AG04450 (cell line): ENCODE measurements around the gene PPARG. TPM values are rescaled to one million over a fixed set of nuclear protein-coding genes. Genes with fewer than 3 reads are reported as not detected.

Experiments
- CTCF ChIA-PET: fragments of 300-600, 350-600 bp; formaldehyde crosslinking; extraction: SDS; loops from one replicate; lab custom pipeline; 2022; ENCODE audit warnings: antibody characterized with exemption, inconsistent platforms; lab: Charles Lee
- POLR2A ChIA-PET: fragments of 350-600 bp; formaldehyde crosslinking; extraction: SDS; loops from one replicate; lab custom pipeline; 2021; ENCODE audit warnings: antibody characterized with exemption, inconsistent platforms; lab: Yijun Ruan, JAX
- DNase-seq: peaks from one replicate; pipeline ENCODE4 v3.0.0-alpha.2; 2011; ENCODE audit warnings: low read depth, low spot score
- H3K27ac ChIP-seq: one replicate; pipeline ENCODE4 v1.5.1; 2012; ENCODE audit warnings: low read depth, low read length, control low read depth
- H3K27me3 ChIP-seq: one replicate; pipeline ENCODE4 v1.6.0; 2012; ENCODE audit warnings: low read length; ENCODE audit not compliant: control insufficient read depth, insufficient read depth
- H3K4me3 ChIP-seq: 2 replicates; pipeline ENCODE4 v1.5.1; 2011; ENCODE audit warnings: mild to moderate bottlenecking, low read depth, low read length, control low read depth
- H3K9me3 ChIP-seq: 2 replicates; pipeline ENCODE4 v1.5.1; 2012; ENCODE audit warnings: low read length; ENCODE audit not compliant: control insufficient read depth, insufficient read depth
- polyA plus RNA-seq: library from polyadenylated mRNA; depleted of rRNA; stranded (reverse); fragments of >200 nt; gene quantifications from 2 replicates; pipeline ENCODE4 v1.2.3, GENCODE V29; 2011
- TF ChIP-seq, protein P1 (sequence below): IDR thresholded peaks from 2 replicates; pipeline ENCODE4 v1.5.1; 2011; ENCODE audit warnings: low read depth, low read length, control low read depth, inconsistent platforms

PPARG gene
- polyA plus RNA-seq, 1 experiment: 33.8 TPM

DNA sequence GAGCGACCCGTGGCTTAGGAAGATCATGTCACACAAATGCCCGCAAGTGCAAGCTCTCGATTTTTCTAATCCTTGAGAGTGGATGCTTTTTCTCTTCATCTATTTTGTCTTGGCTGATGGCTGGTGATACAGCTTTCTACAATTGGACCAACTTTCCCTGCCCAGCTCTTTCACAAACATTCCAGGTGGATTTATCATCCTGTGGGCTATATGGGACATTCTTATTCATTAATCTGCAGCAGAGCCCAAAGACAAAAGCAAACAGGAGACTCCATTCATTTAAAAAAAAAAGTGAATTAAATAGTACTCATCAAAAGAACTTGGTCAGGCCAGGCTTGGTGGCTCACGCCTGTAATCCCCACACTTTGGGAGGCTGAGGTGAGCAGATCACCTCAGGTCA is 181.2 kb downstream of the PPARG start:
- CTCF ChIA-PET: interaction anchor here (0.8 to 3.4 kb wide), 6 partner anchors 10 to 360 kb away, joined by 3 to 19 read pairs (median 7); partner anchors contain the start of gene TSEN2

DNA sequence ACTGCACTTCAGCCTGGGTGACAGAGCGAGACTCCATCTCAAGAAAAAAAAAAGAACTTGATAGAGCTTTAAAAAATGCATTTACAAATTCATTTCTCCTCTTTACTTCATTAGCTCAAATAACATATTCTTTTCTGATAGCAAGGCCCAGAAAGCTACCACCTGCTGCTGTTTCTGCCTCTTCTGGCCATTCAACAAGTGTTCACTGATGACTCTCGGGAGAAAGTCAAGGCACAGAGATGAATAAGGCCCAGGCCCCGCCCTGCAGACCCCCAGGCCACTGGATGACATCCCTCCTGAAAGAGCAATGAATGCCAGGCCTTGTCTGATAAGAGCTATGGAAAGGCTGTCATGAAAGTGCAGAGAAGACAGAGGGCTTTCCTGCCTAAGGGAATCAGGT is 181.8 kb downstream of the PPARG start:
- ChIA-PET POLR2A (interaction anchor here (0.5 to 1.4 kb wide), 2 partner anchors 14 to 119 kb away, joined by 3 to 4 read pairs; partner anchors contain the start of gene TSEN2), CTCF (interaction anchor here (1.1 to 3.4 kb wide), 4 partner anchors 9 to 335 kb away, joined by 3 to 19 read pairs (median 11); no protein-coding TSS in a partner anchor)
- no peaks in the 10 kb centered on the region for H3K9me3 ChIP-seq
- DNase-seq: no peak
- TF ChIP-seq, protein P1, sequence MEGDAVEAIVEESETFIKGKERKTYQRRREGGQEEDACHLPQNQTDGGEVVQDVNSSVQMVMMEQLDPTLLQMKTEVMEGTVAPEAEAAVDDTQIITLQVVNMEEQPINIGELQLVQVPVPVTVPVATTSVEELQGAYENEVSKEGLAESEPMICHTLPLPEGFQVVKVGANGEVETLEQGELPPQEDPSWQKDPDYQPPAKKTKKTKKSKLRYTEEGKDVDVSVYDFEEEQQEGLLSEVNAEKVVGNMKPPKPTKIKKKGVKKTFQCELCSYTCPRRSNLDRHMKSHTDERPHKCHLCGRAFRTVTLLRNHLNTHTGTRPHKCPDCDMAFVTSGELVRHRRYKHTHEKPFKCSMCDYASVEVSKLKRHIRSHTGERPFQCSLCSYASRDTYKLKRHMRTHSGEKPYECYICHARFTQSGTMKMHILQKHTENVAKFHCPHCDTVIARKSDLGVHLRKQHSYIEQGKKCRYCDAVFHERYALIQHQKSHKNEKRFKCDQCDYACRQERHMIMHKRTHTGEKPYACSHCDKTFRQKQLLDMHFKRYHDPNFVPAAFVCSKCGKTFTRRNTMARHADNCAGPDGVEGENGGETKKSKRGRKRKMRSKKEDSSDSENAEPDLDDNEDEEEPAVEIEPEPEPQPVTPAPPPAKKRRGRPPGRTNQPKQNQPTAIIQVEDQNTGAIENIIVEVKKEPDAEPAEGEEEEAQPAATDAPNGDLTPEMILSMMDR: no peak
- H3K27ac ChIP-seq: no peak overlapping the region
- H3K4me3 ChIP-seq: no peak overlapping the region
- peaks cover 3% of the 10 kb centered on the region for H3K27me3 ChIP-seq

More for the DNA sequence above, 181.2 kb downstream of the PPARG start:
- POLR2A ChIA-PET: interaction anchor here (0.5 to 1.4 kb wide), 3 partner anchors 14 to 182 kb away, joined by 3 to 5 read pairs (median 4); partner anchors contain the start of gene TSEN2
- no peak for DNase-seq
- TF ChIP-seq, protein P1: no peak
- H3K4me3 ChIP-seq: no peak overlapping the region
- H3K27ac ChIP-seq: no peak overlapping the region
- no peaks in the 10 kb centered on the region for H3K9me3 ChIP-seq
- peaks cover 3% of the 10 kb centered on the region for H3K27me3 ChIP-seq

DNA sequence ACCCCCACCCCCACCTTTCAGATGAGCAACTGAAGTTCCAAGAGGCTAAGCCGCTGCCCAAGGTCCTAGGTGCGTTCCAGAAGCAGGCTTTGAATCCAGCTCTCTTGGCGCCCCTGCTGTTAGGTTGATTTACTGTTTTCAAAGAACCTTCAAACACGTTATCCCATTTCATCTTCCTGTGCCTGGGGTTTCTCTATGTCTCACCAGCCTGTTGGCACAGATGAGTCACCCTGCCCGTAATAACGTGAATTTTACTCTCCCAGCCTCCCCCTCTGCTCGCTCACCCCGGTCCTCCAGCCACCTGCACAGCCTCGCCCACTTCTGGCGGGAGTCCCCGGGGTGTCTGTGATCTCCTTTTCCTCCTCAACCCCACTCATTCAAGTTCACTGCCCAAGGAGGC is 182.4 kb downstream of the PPARG start:
- H3K4me3 ChIP-seq: no peak overlapping the region
- H3K9me3 ChIP-seq: no peaks in the 10 kb centered on the region
- TF ChIP-seq, protein P1: no peak
- ChIA-PET POLR2A (no interaction called here), CTCF (interaction anchor here (2.0 to 3.4 kb wide), 3 partner anchors 9 to 336 kb away, joined by 8 to 19 read pairs (median 14); no protein-coding TSS in a partner anchor)
- peaks cover 3% of the 10 kb centered on the region for H3K27me3 ChIP-seq
- DNase-seq: no peak
- H3K27ac ChIP-seq: no peak overlapping the region

DNA sequence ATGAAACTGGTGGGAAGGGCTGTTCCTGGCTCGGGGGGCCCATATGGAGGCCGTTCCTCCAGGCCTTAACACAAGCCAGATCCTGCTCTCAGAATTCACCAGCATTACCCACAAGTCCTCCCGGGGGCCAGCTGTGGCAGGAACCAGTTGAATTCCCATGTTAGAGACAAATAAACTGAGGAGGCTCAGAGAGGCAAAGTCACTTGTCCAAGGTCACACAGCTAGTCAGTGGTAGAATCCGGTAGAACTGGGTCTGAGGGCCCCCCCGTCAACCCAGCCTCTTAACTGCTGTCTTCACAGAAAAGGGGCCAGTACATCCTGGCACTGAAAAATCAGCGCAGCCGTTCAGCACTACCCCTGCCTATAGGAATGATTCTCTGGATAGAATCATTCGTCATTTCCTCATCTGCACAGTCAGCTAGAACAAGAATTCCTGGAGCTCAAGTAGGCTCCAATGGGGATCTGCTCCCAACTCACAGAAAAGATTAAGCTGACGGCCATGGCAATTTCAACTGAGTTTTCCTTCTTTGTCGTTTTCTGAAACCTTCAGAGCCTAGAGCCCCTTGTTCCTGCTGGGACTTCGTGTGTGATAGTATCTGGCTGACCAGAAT is 183.2 kb downstream of the PPARG start:
- Histone ChIP-seq H3K27me3 (peaks cover 3% of the 10 kb centered on the region), H3K27ac (no peak overlapping the region), H3K9me3 (no peaks in the 10 kb centered on the region), H3K4me3 (no peak overlapping the region)
- CTCF ChIA-PET: interaction anchor here (2.0 to 3.4 kb wide), 2 partner anchors 333 to 337 kb away, joined by 8 to 14 read pairs; no protein-coding TSS in a partner anchor
- no peak for DNase-seq
- TF ChIP-seq, protein P1: no peak
- POLR2A ChIA-PET: no interaction called here

DNA sequence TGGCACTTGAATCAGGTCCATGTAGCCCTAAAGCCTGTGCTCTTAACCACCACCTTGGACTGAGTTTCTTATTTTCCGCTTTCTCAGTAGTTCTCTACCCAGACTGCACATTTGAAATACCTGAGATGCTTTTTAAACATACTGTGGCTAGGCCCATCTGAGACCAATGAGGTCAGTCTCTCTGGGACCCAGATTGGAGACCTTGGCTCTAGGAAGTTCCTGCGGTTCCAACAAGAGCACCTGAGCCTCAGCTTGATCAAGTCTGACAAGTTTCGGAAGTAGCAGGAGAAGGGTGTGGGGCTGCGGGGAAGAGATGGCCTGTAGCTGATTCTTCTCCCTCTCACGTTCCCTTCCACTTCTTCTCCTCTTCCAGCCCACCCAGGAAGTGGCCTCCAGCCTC is 183.9 kb downstream of the PPARG start:
- DNase-seq: no peak
- ChIA-PET CTCF (no interaction called here), POLR2A (no interaction called here)
- TF ChIP-seq, protein P1: no peak
- peaks cover 2% of the 10 kb centered on the region for H3K27me3 ChIP-seq
- H3K4me3 ChIP-seq: no peak overlapping the region
- H3K9me3 ChIP-seq: no peaks in the 10 kb centered on the region
- no peak overlapping the region for H3K27ac ChIP-seq
